HG03521 (cell line): ENCODE results near the gene JARID2.
A peak's percentile ranks its signal among the peaks of the same experiment; 100 is the strongest.

Experiments used
- ATAC-seq: cut with Tn5 transposase; IDR thresholded peaks from one replicate; pipeline ENCODE4 v1.9.1; 2021; ENCODE audit warnings: mild to moderate bottlenecking, moderate library complexity; ENCODE audit not compliant: unreplicated experiment

JARID2 gene

GRCh38 chr6:15245361-15246216 is at the start of gene JARID2:
TSS of gene JARID2 (plus strand) at chr6:15246069. CDS start at chr6:15246540, 471 bp downstream.
- peak; percentile 45 for ATAC-seq

DNA sequence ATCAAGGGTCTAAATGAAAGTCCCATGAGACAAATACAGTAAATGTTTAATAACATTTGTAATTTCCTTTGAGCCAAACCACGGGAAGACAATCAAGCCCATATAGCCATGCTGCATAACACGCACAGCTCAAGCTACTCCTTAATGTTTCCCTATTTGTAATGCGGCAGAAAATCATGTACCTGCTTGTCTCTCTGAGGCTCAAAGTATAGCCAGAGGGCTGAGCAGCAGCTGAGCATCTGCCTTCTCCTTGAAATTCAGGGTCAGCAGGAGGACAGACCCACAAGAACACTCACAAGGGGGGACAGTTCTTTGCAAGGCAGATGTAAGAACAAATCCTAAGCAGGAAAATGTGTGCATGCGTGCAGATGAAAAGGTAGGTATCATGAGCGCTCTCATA is 45.8 kb upstream of the JARID2 start:
- ATAC-seq: no peak

DNA sequence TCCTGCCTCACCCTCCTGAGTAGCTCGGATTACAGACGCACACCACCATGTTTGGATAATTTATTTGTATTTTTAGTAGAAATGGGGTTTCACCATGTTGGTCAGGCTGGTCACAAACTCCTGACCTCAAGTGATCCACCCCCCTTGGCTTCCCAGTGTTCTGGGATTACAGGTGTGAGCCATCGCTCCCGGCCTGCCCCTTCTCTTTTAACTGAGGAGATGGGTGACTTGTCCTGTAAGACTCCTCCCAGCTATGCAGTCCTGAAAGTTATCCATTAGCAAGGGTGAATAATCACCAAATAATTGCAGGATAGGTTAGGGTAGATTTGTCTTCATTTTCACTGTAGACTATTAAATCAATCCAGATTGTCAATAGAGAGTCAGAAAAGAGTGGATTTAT is 40.5 kb upstream of the JARID2 start:
- no peak for ATAC-seq

DNA sequence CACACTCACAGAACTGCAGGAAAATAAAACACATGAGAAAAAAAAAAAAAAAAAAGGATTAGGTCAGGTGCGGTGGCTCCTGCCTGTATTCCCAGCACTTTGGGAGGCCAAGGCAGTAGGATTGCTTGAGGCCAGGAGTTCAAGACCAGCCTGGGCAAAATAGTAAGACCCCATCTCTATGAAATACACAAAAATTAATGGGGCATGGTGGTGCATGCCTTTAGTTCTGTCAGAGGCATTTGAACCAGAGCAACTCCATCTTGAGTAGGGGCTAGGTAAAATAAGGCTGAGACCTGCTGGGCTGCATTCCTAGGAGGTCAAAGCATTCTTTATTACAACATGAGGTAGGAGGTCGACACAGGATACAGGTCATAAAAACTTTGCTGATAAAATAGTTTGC is 39.0 kb upstream of the JARID2 start:
- ATAC-seq: no peak

DNA sequence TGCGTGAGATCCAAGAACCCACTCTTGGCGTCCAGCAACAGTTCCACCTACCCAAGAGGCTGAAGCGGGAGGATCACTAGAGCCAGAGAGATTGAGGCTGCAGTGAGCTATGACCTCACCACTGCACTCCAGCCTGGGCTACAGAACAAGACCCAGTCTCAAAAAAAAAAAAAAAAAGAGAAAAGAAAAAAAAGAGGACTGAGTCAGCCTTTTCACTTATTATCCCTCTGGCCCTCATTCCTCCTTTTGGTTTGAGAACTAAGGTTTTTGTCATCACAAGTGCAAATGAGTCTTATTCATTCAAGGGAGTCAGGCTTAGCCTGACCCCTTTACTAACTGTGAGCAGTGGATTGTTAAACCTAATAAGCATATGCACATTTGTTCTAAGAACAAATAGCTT is 37.9 kb upstream of the JARID2 start:
- ATAC-seq: no peak

DNA sequence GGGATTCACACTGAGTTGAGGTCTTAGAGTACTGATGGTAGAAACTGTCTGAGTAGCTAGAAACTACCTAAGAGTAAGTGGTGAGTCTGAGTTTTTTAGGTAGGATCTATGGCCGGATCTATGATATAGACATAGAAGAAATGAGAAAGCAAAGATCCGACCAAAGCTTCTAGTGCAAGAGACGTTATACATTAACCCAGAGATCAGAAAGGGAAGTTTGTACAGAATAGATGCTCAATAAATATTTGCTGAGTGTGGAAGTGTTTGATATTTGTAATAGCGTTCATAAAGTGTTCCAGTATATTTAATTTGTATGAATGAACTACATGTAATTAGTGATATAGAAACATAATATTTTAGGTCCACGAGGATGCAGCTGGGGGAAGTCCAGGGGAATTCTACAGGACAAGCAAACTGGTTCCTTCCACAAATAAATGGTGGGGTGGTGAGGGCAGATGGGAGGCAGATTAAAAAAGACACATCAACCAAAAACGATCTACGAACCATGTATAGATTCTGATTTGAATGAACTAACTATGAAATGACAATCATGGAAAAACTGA is 31.9 kb upstream of the JARID2 start:
- ATAC-seq: no peak

DNA sequence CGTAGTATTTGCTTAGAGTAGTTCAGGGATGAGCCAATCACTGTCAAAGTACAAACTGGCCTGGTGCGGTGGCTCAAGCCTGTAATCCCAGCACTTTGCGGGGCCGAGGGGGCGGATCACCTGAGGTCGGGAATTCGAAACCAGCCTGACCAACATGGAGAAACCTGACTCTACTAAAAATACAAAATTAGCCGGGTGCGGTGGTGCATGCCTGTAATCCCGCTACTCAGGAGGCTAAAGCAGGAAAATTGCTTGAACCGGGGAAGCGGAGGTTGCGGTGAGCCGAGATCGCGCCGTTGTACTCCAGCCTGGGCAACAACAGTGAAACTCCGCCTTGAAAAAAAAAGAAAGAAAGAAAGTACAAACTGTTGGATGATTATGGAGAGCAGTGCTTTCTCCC is 27.5 kb upstream of the JARID2 start:
- ATAC-seq: no peak

DNA sequence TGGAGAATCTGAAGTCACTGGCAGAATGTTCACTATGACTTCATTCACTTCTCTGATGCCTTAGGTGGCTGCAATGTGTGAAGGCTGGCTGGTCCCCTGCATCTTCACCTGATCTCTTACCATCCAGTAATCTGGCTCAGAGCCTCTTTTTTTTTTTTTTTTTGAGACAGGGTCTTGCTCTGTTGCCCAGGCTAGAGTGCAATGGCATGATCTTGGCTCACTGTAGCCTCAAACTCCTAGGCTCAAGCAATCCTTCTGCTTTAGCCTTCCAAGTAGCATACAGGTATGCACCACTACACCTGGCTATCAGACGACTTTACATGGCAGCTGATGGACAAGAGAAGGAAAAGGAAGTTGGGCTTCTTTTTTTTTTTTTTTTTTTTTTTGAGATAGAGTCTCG is 25.8 kb upstream of the JARID2 start:
- no peak for ATAC-seq

DNA sequence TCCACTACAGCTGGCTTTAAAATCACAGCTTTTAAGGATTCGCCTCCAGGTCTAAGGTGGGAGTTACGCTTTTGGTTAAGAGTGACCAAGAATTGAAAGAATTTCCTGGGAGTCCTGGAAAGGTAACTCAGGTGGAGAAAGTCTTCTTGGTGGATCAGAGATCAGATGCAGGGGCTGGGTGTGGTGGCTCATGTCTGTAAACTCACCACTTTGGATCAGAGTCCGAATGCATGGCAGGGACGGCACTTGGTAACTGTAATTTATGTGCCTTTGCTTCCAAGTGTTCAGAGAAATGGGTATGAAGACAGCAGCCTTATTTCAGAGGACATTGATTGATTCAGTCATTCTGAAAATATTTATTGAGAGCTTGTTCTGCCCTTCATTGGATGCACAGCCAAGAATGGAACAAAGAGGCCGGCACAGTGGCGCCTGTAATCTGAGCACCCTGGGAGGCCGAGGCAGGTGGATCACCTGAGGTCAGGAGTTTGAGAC is 18.0 kb upstream of the JARID2 start:
- no peak for ATAC-seq

DNA sequence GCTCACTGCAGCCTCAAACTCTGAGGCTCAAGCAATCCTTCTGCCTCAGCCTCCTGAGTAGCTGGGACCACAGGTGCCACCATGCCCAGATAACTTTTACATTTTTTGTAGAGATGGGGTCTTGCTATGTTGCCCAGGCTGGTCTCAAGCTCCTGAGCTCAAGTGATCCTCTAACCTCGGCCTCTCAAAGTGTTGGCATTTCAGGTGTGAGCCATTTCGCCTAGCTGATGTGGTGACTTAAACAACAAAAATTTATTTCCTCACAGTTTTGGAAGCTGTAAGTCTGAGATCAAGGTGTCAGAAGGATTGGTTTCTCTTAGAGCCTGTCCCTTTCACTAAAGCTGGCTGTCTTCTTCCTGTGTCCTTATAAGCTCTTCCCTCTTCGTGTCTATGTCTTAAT is 15.0 kb upstream of the JARID2 start:
- no peak for ATAC-seq

GRCh38 chr6:15232836-15233510 is 12.9 kb upstream of the JARID2 start:
- ATAC-seq: no peak

- no peak for ATAC-seq
Measured at GRCh38 chr6:15234068-15234758, 11.7 kb upstream of the JARID2 start.

DNA sequence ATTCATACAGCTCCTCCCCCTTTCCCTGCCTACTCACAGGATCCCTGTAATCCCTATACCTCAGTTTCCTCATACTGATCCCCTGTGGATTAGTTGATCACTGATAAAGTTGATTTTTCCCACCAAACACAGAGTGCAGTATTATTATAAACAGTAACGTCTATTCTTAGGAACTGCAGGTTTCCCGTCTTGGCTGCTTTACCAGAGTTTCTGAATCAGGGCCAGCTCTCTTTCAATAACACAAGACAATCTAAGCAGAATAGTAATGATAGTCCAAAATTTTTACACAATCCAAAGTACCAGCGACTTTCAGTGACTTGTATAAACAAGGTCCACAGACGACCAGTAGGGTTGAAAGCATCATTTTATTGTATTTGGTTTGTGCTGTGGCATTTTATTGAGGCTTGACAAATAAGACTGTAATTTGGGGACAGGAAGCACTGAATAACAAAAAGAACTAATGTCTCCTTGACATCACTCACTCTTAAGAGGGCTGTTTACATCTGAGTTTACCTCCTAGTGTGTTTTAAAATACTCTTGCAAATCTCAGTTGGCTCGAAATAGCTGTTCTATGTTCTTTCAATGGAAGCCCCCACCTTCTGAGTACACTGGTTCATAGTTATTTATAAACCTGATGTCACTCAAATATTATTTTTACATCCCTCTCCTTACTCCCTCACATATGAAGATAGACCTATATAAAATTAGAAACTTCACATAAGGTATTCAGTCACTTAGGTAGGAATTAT is 6.1 kb upstream of the JARID2 start:
- ATAC-seq: no peak

- no peak for ATAC-seq
Measured at GRCh38 chr6:15242503-15242902, 3.4 kb upstream of the JARID2 start.

GRCh38 chr6:15242937-15243614 is 2.8 kb upstream of the JARID2 start:
- ATAC-seq: no peak

DNA sequence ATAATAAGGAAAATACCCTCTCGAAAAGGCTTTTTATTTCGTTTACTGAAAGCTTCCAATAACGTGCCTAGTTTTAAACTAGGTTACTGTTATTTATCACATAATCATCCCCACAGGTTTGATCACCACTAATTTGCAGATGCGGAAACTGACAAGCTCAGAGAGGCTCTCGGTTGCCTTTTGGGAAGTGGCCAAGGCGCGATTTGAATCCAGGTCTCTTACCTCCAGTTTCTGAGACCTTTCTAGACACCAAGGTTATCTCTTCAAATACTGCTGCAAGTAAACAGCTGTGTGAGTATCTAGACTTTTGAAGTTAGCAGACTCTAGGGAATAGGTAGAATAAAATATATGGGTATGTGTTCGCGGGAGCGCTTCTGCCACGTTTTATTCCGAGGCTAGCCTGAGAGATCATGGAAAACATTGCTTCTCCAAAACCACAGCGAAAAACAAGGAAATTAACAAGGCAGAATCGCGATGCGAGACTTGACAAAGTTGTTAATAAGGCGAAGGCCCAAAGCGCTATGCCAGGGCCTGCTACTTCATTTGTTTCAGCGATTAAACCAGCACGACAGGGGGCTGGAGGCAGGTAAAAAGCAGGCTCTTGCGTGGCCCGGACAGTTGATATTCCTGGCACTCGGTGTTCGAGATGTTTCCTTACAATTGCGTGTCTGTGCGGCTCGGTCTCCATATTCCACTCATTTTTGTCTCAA is 1.8 kb upstream of the JARID2 start:
- no peak for ATAC-seq

DNA sequence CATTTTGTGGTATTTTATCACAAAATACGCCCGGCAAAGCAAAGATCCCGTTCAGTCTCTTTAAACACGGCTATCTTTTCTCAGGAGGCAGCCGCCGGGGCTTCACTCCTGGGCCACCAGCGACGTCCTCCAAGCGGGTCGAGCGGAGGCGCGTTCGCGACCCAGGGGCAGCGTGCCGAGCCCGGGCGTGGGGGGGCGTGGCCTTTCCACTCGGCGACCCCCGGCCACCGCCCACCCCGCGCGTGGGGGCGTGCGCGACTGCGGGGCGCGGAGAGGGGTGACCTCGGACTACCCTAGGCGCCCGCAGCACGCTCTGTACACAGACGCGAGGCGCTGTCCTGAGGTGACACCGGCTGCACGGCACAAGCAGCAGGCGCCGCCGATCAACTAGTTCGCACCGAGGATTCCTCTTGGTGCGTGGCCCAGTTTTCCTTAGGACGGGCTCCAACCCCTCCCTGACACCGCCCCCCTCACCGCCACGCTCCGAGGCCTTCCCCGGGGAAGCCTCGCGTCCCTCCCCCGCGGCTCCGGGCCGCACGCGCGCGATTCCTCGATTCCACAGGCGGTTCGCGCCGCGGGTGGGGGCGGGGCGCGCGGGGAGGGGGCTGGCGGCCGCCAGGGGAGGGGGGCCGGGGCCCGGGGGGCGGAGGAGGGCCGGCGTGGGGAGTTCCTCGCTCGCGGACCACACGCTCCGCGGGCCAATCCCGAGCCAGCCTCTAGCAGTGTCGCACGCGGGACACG is 1.1 kb upstream of the JARID2 start:
- ATAC-seq: peak; percentile 17

- ATAC-seq: no peak
Measured at GRCh38 chr6:15246217-15246665, 372 bp downstream of the JARID2 start.
